Activated naive CD8-positive, alpha-beta T cell treated with anti-CD3 and anti-CD28 coated beads, Interleukin-2, amount 50 U/mL, for 16 hours (primary cell): Measurements from ENCODE around the gene MEAF6.
"Not testable (repeated sequence)": the region's sequence is repeated elsewhere in the genome, so short reads cannot be mapped to it uniquely, and the experiment has no call there.

ENCODE experiments used
- DNase-seq: peaks from one replicate; pipeline ENCODE4 v3.0.0-alpha.2; 2020; ENCODE audit warnings: low read depth, low spot score

Gene MEAF6

DNA sequence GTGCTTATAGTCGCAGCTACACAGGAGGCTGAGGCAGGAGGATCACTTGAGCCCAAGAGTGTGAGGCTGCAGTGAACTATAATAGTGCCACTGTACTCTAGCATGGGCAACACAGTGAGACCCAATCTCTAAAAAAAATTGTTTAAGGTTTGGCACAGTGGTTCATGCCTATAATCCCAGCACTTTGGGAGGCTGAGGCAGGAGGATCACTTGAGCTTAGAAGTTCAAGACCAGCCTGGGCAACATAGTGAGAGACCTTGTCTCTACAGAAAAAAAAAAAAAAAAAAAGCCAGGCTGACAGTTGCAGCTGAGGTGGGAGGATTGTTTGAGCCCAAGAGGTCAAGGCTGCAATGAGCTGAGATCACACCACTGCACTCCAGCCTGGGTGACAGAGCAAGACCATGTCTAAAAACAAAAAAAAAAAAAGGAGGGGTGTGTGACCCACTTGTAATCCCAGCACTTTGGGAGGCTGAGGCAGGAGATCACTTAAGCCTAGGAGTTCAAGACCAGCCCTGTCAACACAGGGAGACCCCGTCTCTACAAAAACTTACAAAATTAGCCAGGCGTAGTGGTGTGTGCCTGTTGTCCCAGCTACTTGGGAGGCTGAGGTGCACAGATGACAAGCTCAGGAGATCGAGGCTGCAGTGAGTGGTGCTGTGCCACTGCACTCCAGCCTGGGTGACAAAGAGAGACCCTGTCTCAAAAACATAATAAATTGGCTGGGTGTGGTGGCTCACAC is 18.0 kb upstream of the MEAF6 start:
- DNase-seq = not testable (repeated sequence)

GRCh38 chr1:37529888-37530287 is 15.3 kb upstream of the MEAF6 start:
- DNase-seq = not testable (repeated sequence)

GRCh38 chr1:37519613-37520012 is 5.0 kb upstream of the MEAF6 start:
- no peak for DNase-seq

DNA sequence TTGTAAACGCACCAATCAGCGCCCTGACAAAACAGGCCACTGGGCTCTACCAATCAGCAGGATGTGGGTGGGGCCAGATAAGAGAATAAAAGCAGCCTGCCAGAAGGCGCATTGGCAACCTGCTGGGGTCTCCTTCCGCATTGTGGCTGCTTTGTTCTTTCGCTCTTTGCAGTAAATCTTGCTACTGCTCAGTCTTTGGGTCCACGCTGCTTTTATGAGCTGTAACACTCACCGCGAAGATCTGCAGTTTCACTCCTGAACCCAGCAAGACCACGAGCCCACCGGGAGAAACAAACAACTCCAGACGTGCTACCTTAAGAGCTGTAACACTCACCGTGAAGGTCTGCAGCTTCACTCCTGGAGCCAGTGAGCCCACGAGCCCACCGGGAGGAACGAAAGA is 4.4 kb upstream of the MEAF6 start:
- peak; percentile 25 for DNase-seq

DNA sequence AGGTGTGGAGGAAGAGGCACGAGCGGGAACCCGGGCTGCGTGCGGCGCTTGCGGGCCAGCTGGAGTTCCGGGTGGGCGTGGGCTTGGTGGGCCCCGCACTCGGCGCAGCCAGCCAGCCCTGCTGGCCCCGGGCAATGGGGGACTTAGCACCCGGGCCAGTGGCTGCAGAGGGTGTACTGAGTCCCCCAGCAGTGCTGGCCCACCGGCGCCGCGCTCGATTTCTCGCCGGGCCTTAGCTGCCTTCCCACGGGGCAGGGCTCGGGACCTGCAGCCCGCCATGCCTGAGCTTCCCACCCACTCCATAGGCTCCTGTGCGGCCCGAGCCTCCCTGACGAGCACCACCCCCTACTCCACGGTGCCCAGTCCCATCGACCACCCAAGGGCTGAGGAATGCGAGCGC is 3.7 kb upstream of the MEAF6 start:
- DNase-seq = not testable (repeated sequence)

GRCh38 chr1:37517569-37517968 is 3.0 kb upstream of the MEAF6 start:
- DNase-seq = no peak

DNA sequence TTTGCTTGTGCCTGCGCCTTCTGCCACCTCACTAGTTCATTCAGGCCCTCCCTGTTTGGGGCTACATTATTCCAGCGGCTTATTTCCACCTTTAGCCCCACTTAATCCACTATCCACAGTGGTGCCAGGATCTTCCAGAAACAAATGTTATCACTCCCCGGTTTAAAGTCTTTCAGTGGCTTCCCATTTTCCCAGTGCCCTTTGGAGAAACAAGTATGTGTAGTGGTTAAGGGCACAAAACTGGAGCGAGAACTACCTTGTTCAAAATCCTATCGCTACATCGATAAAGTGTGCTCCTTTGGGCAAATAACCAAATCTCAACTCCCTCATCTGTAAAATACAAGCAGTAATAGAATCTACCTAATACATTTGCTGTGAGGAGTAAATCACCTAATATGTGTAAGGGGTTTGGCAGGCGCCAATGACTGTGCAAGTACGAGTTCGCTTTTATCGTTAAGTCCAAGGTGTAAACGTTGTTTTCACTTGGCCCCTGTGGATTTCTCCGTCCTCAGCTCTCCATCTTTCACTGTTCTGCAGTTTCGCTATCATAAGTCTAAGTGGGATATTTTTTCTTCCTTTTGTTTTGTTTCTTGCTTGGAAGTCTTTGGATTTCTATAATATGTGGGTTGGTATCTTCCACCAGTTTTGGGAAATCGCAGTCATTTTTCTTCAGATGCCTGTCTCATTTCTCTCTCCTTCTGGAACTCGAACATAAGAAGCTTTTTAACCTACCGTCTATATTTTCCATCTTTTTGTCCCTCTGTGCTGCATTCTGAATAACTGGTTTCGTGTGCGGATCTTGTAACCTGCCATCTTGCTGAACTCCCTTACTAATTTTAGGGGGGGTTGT is 844 bp upstream of the MEAF6 start:
- DNase-seq = no peak

GRCh38 chr1:37513795-37514349 is 694 bp downstream of the MEAF6 start:
- DNase-seq = peak; percentile 43

DNA sequence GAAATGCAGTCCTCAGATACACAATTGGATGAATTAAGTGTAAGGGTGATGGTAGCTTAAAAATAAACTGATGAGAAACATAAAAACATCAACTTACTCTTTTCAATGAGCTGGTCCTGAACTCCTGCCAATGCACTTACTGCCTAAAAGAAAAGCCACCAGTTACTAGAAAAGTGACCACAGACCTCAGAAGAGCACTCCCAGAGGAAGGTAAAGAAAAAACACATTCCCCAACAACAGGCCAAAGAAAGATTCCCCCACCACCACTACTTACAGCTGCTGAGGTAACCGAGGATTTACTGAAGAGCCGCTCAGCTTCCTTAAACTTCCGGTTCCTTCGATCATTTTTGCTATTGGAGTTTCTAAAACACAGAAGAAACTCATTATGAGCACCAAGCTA is 5.4 kb downstream of the MEAF6 start:
- no peak for DNase-seq

DNA sequence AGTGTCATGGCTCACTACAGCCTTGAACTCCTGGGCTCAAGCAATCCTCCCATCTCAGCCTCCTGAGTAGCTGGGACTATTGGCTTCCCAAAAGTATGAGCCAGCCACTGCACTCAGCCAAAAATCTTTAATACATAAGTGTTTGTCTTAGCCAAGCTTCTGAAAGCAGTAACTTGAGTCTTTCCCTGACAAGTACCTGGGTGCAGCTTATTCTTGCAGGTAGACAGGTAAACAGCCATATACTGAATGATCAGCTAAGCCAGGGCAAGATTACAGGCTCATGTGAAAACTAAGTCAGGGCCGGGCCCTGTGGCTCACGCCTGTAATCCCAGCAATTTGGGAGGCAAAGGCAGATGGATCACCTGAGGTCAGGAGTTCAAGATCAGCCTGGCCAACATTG is 7.8 kb downstream of the MEAF6 start:
- no peak for DNase-seq

GRCh38 chr1:37502791-37503190 is 11.8 kb downstream of the MEAF6 start:
- DNase-seq = not testable (repeated sequence)

DNA sequence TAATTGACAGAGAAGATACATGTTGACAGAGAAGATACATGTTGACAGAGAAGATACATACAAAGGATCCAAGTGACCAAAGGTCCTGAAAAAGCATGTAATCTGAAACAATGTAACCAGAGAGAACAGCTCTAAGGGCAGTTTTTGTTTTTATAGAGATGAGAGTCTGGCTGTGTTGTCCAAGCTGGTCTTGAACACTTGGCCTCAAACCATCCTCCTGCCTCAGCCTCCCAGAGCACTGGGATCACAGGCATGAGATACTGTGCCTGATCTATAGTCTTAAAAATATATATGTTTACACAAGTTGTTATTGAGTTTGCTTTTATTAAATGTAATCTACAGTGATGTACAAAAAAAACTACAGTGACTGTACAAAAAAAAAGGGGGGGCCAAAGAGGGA is 12.5 kb downstream of the MEAF6 start:
- no peak for DNase-seq

DNA sequence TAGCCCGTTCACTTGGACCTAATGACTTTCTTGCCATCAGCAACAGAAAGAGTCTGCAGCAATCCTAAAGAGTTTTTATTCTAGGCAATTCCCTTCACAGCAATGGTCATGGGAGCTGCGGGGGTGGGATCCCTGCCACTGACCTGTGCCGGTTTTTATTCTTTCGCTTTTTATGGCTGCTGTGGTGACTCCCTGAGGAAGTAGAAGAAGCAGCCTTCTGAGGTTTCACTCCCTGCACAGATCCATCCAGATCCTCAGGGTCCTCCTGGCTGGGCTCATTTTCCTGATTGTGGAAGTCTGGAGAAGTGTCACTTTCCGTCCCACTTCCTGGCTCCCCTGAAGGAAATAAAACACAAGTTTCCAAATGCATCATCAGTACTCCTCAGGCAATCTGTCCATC is 12.9 kb downstream of the MEAF6 start:
- no peak for DNase-seq

DNA sequence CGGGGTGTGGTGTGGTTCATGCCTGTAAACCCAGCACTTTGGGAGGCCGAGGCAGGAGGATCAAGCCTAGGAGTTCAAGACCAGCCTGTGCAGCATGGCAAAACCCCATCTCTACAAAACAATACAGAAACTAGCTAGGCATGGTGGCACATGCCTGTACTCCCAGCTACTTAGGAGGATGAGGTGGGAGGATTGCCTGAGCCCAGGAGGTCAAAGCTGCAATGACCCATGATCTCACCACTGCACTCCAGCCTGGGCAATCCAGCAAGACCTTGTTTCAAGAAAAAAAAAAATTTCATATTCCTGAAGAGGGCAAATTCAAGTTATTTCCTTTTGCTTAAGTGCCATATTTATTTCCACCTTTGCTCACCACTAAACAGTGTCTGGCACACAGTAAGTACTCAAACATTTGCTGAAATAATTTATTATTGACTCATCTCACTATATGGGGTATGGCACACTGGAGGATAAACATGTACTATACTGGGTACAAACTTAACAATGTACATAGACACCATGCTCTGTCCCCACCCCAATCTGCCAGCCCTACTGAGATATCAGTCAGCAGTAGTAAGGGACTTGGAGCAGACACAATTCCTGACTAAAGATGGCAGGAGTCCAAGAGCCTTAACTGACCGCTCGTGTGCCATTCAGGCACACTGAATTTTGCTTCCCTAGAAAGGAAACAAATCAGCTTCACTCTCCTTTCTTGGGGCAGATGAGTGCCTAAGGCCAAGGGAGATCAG is 15.5 kb downstream of the MEAF6 start:
- no peak for DNase-seq

DNA sequence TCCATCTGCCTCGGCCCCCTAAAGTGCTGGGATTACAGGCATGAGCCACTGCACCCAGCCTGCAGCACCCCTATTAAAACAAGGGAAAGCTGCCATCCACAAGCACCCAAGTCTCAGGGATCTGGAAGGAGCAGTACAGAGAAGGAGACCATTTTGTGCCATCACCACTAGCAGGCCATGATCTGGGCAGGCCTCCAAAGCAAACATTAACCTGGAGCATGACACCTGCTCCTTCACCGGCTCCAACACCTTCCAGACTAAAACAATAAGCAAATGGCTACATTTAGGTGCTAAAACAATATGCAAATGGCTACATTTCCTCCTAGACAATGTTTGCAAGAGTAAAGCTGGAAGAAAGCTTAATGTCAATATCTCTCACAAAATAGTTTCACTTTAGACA is 16.7 kb downstream of the MEAF6 start:
- no peak for DNase-seq

DNA sequence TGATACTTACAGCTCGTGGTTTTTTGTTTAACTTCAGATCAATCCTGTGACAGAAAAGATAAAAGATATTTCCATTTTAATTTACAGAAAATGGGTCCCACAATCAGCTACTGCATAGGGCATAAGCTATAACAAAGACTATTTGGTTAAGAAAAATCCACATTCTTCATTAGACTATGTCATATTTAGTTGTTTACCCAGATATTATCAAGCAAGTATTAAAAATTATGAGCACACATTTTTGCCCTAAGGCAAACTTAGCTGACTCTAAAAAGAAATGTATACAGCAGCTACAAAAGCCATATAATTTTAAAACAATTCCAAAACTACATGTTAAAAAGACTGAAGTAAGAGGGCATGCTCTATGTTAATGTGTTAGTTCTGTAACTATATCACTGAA is 18.7 kb downstream of the MEAF6 start:
- no peak for DNase-seq

GRCh38 chr1:37493336-37494098 is 21.0 kb downstream of the MEAF6 start:
- no peak for DNase-seq

GRCh38 chr1:37487619-37487984 is 27.0 kb downstream of the MEAF6 start:
- no peak for DNase-seq

GRCh38 chr1:37486680-37487618 is 27.6 kb downstream of the MEAF6 start:
- peak; percentile 52 for DNase-seq
